Choroid plexus epithelial cell (primary cell): ENCODE measurements around the gene BRAF.
"Not testable (repeated sequence)": the region's sequence is repeated elsewhere in the genome, so short reads cannot be mapped to it uniquely, and the experiment has no call there.

Experiments used
- DNase-seq: peaks from one replicate; pipeline ENCODE4 v3.0.0-alpha.2; 2010; ENCODE audit warnings: low read depth
- H3K4me3 ChIP-seq: 2 replicates; pipeline ENCODE4 v1.5.1; 2011; ENCODE audit warnings: low read depth, mild to moderate bottlenecking, control low read depth, low read length, moderate library complexity
- TF ChIP-seq, protein P1 (sequence below): conservative IDR thresholded peaks from 2 replicates; pipeline ENCODE4 v1.5.1; 2011; ENCODE audit warnings: low read depth, mild to moderate bottlenecking, control low read depth, inconsistent platforms, low read length, moderate library complexity

The BRAF gene

DNA sequence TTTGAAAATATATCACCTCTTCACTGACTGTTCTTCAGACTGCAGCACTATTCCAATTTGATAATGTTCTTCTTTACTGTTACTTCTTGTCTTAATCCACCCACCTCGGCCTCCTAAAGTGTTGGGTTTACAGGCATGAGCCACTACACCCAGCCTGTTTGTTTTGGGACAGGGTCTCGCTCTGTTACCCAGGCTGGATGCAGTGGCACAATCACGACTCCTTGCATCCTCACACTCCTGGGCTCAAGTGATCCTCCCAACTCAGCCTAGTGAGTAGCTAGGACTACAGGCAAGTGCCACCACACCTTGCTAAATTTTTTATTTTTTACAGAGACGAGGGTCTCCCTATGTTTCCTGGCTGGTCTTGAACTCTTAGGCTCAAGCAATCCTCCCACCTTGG is 150.4 kb downstream of the BRAF start:
- TF ChIP-seq, protein P1, sequence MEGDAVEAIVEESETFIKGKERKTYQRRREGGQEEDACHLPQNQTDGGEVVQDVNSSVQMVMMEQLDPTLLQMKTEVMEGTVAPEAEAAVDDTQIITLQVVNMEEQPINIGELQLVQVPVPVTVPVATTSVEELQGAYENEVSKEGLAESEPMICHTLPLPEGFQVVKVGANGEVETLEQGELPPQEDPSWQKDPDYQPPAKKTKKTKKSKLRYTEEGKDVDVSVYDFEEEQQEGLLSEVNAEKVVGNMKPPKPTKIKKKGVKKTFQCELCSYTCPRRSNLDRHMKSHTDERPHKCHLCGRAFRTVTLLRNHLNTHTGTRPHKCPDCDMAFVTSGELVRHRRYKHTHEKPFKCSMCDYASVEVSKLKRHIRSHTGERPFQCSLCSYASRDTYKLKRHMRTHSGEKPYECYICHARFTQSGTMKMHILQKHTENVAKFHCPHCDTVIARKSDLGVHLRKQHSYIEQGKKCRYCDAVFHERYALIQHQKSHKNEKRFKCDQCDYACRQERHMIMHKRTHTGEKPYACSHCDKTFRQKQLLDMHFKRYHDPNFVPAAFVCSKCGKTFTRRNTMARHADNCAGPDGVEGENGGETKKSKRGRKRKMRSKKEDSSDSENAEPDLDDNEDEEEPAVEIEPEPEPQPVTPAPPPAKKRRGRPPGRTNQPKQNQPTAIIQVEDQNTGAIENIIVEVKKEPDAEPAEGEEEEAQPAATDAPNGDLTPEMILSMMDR = no peak
- DNase-seq = no peak
- H3K4me3 ChIP-seq = no peak overlapping the region

DNA sequence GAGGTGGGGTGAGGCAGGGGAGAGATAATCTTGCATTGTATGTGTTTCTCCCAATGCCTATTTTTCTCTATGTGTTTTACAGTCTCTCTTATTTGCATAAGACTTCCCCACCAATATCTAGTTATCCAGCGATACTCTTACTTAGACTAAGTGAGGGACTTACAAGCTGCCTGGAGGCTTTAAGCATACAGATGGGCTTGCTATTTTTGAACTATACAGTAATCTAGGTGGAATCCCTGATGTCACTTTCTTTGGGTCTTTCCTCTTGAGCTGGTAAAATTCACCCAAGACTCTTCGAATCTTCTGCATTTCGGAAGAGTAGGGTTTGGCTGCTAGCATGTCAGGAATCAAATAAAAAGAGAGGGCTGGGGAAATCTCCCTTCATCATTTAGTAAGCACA is 151.6 kb downstream of the BRAF start:
- no peak for DNase-seq
- no peak overlapping the region for H3K4me3 ChIP-seq
- TF ChIP-seq, protein P1 = no peak

DNA sequence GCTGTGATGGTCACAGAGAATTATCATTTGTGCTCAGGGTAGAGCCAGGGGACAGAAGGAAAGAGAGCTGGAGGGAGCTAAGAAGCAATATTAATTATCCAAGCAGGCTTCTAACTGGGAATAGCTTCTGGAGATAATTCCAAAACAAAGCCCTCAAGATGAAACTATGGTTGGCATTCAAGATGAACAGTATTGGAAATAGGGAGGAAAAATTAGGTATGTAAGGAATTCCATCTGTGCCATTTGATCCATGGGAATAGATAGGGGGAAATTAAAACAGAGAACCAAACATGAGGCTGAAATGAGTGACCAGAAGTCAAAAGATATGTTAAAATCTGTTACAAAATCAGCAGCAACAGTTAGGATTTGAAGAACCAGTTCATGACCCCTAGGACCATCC is 152.9 kb downstream of the BRAF start:
- TF ChIP-seq, protein P1 = no peak
- no peak for DNase-seq
- H3K4me3 ChIP-seq = no peak overlapping the region

DNA sequence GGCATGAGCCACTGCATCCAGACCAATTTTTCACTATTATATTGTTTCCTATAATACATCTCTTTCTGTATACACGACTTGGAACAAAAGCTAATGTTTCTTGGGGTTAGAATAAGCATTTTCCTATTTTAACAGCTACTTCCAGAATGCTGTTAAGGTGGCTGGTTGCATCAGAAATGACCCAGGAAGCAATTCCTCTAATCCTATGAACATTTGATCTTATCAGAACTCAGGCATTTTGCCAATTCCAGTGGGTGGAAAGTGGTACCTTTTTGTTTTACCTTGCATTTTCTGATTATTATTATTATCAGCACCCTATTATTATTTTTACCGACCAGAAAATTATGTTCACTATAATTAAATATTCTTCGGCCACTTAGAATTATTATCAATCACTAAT is 154.9 kb downstream of the BRAF start:
- H3K4me3 ChIP-seq = no peak overlapping the region
- DNase-seq = no peak
- TF ChIP-seq, protein P1 = no peak

DNA sequence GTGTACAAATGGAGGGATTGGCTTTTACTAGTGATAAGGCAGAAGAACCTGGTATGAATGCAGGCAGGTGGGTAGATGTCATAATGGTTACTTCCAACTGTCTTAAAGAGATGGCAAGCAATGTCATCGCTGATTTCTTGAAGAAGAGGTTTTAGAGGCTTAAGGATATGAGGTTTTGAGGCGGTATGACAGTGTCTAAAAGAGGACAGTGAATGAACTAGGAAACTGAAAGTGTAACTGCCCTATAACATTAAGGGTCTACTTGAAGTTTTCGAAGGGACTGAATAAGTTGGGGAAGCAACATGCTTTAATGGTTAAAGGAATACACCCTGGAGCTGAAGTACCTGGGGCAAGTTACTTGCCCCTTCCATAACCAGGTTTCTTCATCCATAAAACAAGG is 157.3 kb downstream of the BRAF start:
- TF ChIP-seq, protein P1 = no peak
- DNase-seq = no peak
- no peak overlapping the region for H3K4me3 ChIP-seq

DNA sequence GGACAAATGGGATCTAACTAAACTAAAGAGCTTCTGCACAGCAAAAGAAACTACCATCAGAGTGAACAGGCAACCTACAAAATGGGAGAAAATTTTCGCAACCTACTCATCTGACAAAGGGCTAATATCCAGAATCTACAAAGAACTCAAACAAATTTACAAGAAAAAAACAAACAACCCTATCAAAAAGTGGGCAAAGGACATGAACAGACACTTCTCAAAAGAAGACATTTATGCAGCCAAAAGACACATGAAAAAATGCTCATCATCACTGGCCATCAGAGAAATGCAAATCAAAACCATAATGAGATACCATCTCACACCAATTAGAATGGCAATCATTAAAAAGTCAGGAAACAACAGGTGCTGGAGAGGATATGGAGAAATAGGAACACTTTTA is 159.3 kb downstream of the BRAF start:
- not testable (repeated sequence) for DNase-seq, H3K4me3 ChIP-seq

DNA sequence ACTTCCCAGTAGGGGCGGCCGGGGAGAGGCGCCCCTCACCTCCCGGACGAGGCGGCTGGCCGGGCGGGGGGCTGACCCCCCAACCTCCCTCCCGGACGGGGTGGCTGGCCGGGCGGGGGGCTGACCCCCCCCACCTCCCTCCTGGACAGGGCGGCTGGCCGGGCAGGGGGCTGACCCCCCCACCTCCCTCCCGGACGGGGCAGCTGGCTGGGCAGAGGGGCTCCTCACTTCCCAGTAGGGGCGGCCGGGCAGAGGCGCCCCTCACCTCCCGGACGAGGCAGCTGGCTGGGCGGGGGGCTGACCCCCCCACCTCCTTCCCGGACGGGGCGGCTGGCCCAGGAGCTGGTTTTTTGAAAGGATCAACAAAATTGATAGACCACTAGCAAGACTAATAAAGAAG is 161.6 kb downstream of the BRAF start:
- H3K4me3 ChIP-seq, DNase-seq: not testable (repeated sequence)

DNA sequence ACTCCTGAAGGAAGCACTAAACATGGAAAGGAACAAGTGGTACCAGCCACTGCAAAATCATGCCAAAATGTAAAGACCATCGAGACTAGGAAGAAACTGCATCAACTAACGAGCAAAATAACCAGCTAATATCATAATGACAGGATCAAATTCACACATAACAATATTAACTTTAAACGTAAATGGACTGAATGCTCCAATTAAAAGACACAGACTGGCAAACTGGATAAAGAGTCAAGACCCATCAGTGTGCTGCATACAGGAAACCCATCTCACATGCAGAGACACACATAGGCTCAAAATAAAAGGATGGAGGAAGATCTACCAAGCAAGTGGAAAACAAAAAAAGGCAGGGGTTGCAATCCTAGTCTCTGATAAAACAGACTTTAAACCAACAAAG is 163.4 kb downstream of the BRAF start:
- DNase-seq, H3K4me3 ChIP-seq: not testable (repeated sequence)

DNA sequence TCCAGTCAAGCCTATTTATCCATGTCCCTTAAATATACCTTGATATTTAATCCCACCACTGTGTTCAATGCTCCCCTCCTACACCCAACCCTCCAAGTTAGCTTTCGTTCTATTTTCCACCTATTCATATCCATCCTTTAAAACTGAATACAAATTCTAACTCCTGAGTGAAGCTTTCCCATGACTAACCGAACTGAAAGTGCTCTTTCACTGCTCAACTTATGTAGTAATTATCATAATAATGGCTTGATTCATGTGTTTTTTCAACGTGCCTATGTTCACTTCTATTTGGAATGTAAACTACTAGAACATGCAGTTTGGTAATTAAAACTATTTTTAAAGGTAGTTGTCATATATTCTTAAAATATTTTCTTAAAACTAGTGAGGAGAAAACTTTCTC is 170.2 kb downstream of the BRAF start:
- no peak for DNase-seq
- TF ChIP-seq, protein P1 = no peak
- no peak overlapping the region for H3K4me3 ChIP-seq
